Liver (tissue), 9 donors: ENCODE data around the gene TERF2IP. TPM values are rescaled to one million over a fixed set of nuclear protein-coding genes. Genes with fewer than 3 reads are reported as not detected.

ENCODE experiments used
- DNase-seq: peaks from one replicate; pipeline ENCODE4 v3.0.0-alpha.2; 2017; ENCODE audit warnings: low spot score
- H3K27ac ChIP-seq, 2 donors: one replicate each; pipeline ENCODE4 v1.7.0; 2013; ENCODE audit warnings: inconsistent platforms in 2 of 2, low read length in 2 of 2, control low read depth in 1 of 2, low read depth in 1 of 2, mild to moderate bottlenecking in 1 of 2
- H3K27me3 ChIP-seq, 4 donors: one replicate each; pipeline versions ENCODE4 v1.6.1 to v1.7.0; 2013; ENCODE audit warnings: low read length in 3 of 4, inconsistent platforms in 1 of 4, mild to moderate bottlenecking in 1 of 4, moderate library complexity in 1 of 4; ENCODE audit not compliant: control insufficient read depth in 4 of 4, insufficient read depth in 4 of 4
- H3K36me3 ChIP-seq, 4 donors: one replicate each; pipeline versions ENCODE4 v1.6.1 to v1.7.0; 2013; ENCODE audit warnings: low read length in 3 of 4, mild to moderate bottlenecking in 3 of 4, low read depth in 1 of 4, moderate library complexity in 1 of 4; ENCODE audit not compliant: control insufficient read depth in 4 of 4, insufficient read depth in 3 of 4
- H3K4me1 ChIP-seq, 4 donors: one replicate each; pipeline versions ENCODE4 v1.6.1 to v1.7.0; 2013; ENCODE audit warnings: low read length in 3 of 4, mild to moderate bottlenecking in 3 of 4, moderate library complexity in 1 of 4; ENCODE audit not compliant: control insufficient read depth in 4 of 4, insufficient read depth in 4 of 4
- H3K4me3 ChIP-seq, 3 donors: one replicate each; pipeline versions ENCODE4 v1.6.1 to v1.7.0; 2013; ENCODE audit warnings: low read length in 3 of 3, control low read depth in 1 of 3, low read depth in 1 of 3, mild to moderate bottlenecking in 1 of 3
- H3K9ac ChIP-seq, 2 donors: one replicate each; pipeline ENCODE4 v1.7.0; 2013; ENCODE audit warnings: low read length in 2 of 2, mild to moderate bottlenecking in 2 of 2, moderate library complexity in 2 of 2, control low read depth in 1 of 2, low read depth in 1 of 2
- H3K9me3 ChIP-seq, 4 donors: one replicate each; pipeline versions ENCODE4 v1.6.1 to v1.7.0; 2013; ENCODE audit warnings: low read length in 3 of 4; ENCODE audit not compliant: control insufficient read depth in 4 of 4
- CTCF ChIP-seq: fragments of 150-350 bp; IDR thresholded peaks from 2 replicates; pipeline ENCODE4 v1.5.1; 2017; ENCODE audit warnings: improper control_type of control experiment, low read depth, low read length; ENCODE audit not compliant: missing input control
- EGR1 ChIP-seq, 2 donors: IDR thresholded peaks; 2 replicates each; pipeline ENCODE4 v1.6.1; 2016 to 2018; ENCODE audit warnings: antibody characterized with exemption in 2 of 2, low read depth in 2 of 2
- FOXA2 ChIP-seq: IDR thresholded peaks from 2 replicates; pipeline ENCODE4 v1.6.1; 2016; ENCODE audit warnings: antibody characterized with exemption
- GABPA ChIP-seq, 2 donors: IDR thresholded peaks in 1 of 2; conservative IDR thresholded peaks in 1 of 2; 2 replicates each; pipeline ENCODE4 v1.6.1; 2016; ENCODE audit warnings: antibody characterized with exemption in 2 of 2, mild to moderate bottlenecking in 1 of 2, moderate library complexity in 1 of 2
- HNF4A ChIP-seq, 2 donors: conservative IDR thresholded peaks; 2 replicates each; pipeline ENCODE4 v1.6.1; 2016; ENCODE audit warnings: antibody characterized with exemption in 2 of 2, mild to moderate bottlenecking in 2 of 2
- HNF4G ChIP-seq: IDR thresholded peaks from 2 replicates; pipeline ENCODE4 v1.6.1; 2016; ENCODE audit warnings: antibody characterized with exemption
- JUND ChIP-seq, 2 donors: IDR thresholded peaks; 2 replicates each; pipeline ENCODE4 v1.6.1; 2016; ENCODE audit warnings: antibody characterized with exemption in 2 of 2
- MAX ChIP-seq: IDR thresholded peaks from 2 replicates; pipeline ENCODE4 v1.6.1; 2016; ENCODE audit warnings: antibody characterized with exemption
- NR2F2 ChIP-seq: IDR thresholded peaks from 2 replicates; pipeline ENCODE4 v1.6.1; 2016; ENCODE audit warnings: antibody characterized with exemption
- RAD21 ChIP-seq, 2 donors: IDR thresholded peaks; 2 replicates each; pipeline ENCODE4 v1.6.1; 2016; ENCODE audit warnings: antibody characterized with exemption in 2 of 2, mild to moderate bottlenecking in 2 of 2
- REST ChIP-seq: IDR thresholded peaks from 2 replicates; pipeline ENCODE4 v1.6.1; 2016; ENCODE audit warnings: antibody characterized with exemption, mild to moderate bottlenecking
- RXRA ChIP-seq, 2 donors: IDR thresholded peaks; 2 replicates each; pipeline ENCODE4 v1.6.1; 2017 to 2018; ENCODE audit warnings: antibody characterized with exemption in 2 of 2, mild to moderate bottlenecking in 1 of 2
- SP1 ChIP-seq: IDR thresholded peaks from 2 replicates; pipeline ENCODE4 v1.6.1; 2018; ENCODE audit warnings: antibody characterized with exemption, mild to moderate bottlenecking
- TAF1 ChIP-seq: conservative IDR thresholded peaks from 2 replicates; pipeline ENCODE4 v1.6.1; 2016; ENCODE audit warnings: antibody characterized with exemption, mild to moderate bottlenecking
- YY1 ChIP-seq: IDR thresholded peaks from 2 replicates; pipeline ENCODE4 v1.6.1; 2016; ENCODE audit warnings: antibody characterized with exemption, mild to moderate bottlenecking
- ZBTB33 ChIP-seq: IDR thresholded peaks from 2 replicates; pipeline ENCODE4 v1.6.1; 2016; ENCODE audit warnings: antibody characterized with exemption
- WGBS: extraction: QIAGEN DNeasy Blood & Tissue Kit; methylation state at CpG from one replicate; pipeline ENCODE4 v1.1.7; 2013; 5-methylcytosine and 5-hydroxymethylcytosine counted together
- polyA plus RNA-seq, 2 donors: library from polyadenylated mRNA; stranded (reverse) in 1 of 2; unstranded in 1 of 2; fragments of 200-250 nt in 1 of 2; fragments of >200 nt in 1 of 2; fragmentation: Nextera tagmentation in 1 of 2; extraction: Ambion mirVana in 1 of 2; gene quantifications; one replicate each; pipeline versions ENCODE4 v1.2.1 to v1.2.3, GENCODE V29; 2013 to 2015
- total RNA-seq, 2 donors: library from RNA; depleted of rRNA; stranded (reverse); fragments of >200 nt; gene quantifications; one replicate each; pipeline ENCODE4 v1.2.3, GENCODE V29; 2014
- donor health status: healthy.
- donor health status: healthy.
- donor health status: healthy.
- donor health status: healthy.
- donor health status: healthy.

Gene TERF2IP
- total and polyA plus RNA-seq, 4 donors = 21.7 to 69.5 (median 23.2) TPM

GRCh38 chr16:75679366-75679765 lies 31.8 kb downstream of the TERF2IP start:
- DNase-seq = no peak
- H3K4me3 ChIP-seq = no peak overlapping the region
- H3K4me1 ChIP-seq = no peaks in the 10 kb centered on the region
- H3K27me3 ChIP-seq = no peaks in the 10 kb centered on the region
- WGBS = 87% methylated on average over 5 of the region's 5 CpGs
- no peaks in the 10 kb centered on the region for H3K36me3 ChIP-seq
- no peak overlapping the region for H3K27ac ChIP-seq
- TF ChIP-seq YY1 (no peak), RAD21 (IDR thresholded peaks at IDR 0.05) (no peak), HNF4G (no peak), EGR1 (IDR thresholded peaks at IDR 0.05; ENCODE audit: low read depth in 2 of 2) (no peak), MAX (no peak), SP1 (no peak), FOXA2 (no peak), CTCF (no peak), GABPA (IDR thresholded peaks at IDR 0.05 in 1 of 2, conservative IDR thresholded peaks at IDR 0.05 in 1 of 2) (no peak), RXRA (IDR thresholded peaks at IDR 0.05) (no peak), NR2F2 (no peak), HNF4A (conservative IDR thresholded peaks at IDR 0.05) (no peak), ZBTB33 (no peak), TAF1 (no peak), JUND (IDR thresholded peaks at IDR 0.05) (no peak), REST (no peak)
- H3K9me3 ChIP-seq = no peaks in the 10 kb centered on the region
- H3K9ac ChIP-seq = no peak overlapping the region

GRCh38 chr16:75682308-75682707 lies 34.7 kb downstream of the TERF2IP start:
- H3K27me3 ChIP-seq = no peaks in the 10 kb centered on the region
- no peaks in the 10 kb centered on the region for H3K36me3 ChIP-seq
- no peaks in the 10 kb centered on the region for H3K9me3 ChIP-seq
- no peak overlapping the region for H3K9ac ChIP-seq
- no peak overlapping the region for H3K27ac ChIP-seq
- no peaks in the 10 kb centered on the region for H3K4me1 ChIP-seq
- H3K4me3 ChIP-seq = no peak overlapping the region
- 86% methylated on average over 14 of the region's 14 CpGs for whole genome bisulfite sequencing
- no peak for DNase-seq
- TF ChIP-seq ZBTB33 (no peak), CTCF (no peak), GABPA (IDR thresholded peaks at IDR 0.05 in 1 of 2, conservative IDR thresholded peaks at IDR 0.05 in 1 of 2) (no peak), RXRA (IDR thresholded peaks at IDR 0.05) (no peak), HNF4A (conservative IDR thresholded peaks at IDR 0.05) (no peak), MAX (no peak), HNF4G (no peak), EGR1 (IDR thresholded peaks at IDR 0.05; ENCODE audit: low read depth in 2 of 2) (no peak), YY1 (no peak), RAD21 (IDR thresholded peaks at IDR 0.05) (no peak), SP1 (no peak), NR2F2 (no peak)
